K562 (cell line): ENCODE data around the gene GPER1. TPM values are rescaled to one million over a fixed set of nuclear protein-coding genes. Genes with fewer than 3 reads are reported as not detected.

Source experiments
- ATAC-seq: fragments of 200-7000 bp; cut with Tn5 transposase; 3 replicates; pipeline ENCODE4 v1.9.1; 2020; ENCODE audit warnings: moderate library complexity
- BruUV-seq: library from RNA; stranded (reverse); fragments of 400-500 nt; replicated peaks from 2 replicates; lab custom pipeline; 2021; lab: Mats Ljungman, UMichigan
- CTCF ChIA-PET: fragments of 300-600 bp; formaldehyde crosslinking; extraction: SDS; loops from one replicate; lab custom pipeline; 2021; ENCODE audit warnings: low intra/inter-chr PET ratio; lab: Yijun Ruan, JAX
- POLR2A ChIA-PET: fragments of 300-600, 350-650 bp; sonication (Branson Sonifier 250); formaldehyde crosslinking; extraction: SDS; loops from one replicate; lab custom pipeline; 2021; ENCODE audit warnings: antibody characterized with exemption, inconsistent platforms; lab: Yijun Ruan, JAX
- DNase-seq, 4 experiments: peaks; one replicate each; pipeline versions ENCODE4 v3.0.0 to v3.0.0-alpha.2; 2011 to 2018; ENCODE audit warnings: low spot score in 3 of 4, mixed read lengths in 3 of 4; ENCODE audit errors: extremely low read depth in 1 of 4
- FAIRE-seq: peaks from 2 replicates; lab custom pipeline; 2011; peaks lifted over from hg19 to GRCh38; lab: Jason Lieb, UNC
- H2AFZ ChIP-seq: 2 replicates; pipeline ENCODE4 v1.6.0; 2011; ENCODE audit warnings: low read depth, low read length, control low read depth, inconsistent platforms
- H3K27ac ChIP-seq: fragments of 200-600 bp; 3 replicates; pipeline ENCODE4 v1.8.0; 2011; ENCODE audit warnings: low read depth, mild to moderate bottlenecking, control low read depth, inconsistent platforms, low read length, moderate library complexity, mixed read lengths; ENCODE audit errors: extremely low read depth
- H3K27me3 ChIP-seq, 2 experiments: fragments of 300-600 bp in 1 of 2; 2 replicates in 1 of 2; 3 replicates in 1 of 2; pipeline versions ENCODE4 v1.6.0 to v1.8.0; 2011; ENCODE audit warnings: inconsistent platforms in 2 of 2, low read length in 2 of 2, mild to moderate bottlenecking in 1 of 2, mixed read lengths in 1 of 2, moderate library complexity in 1 of 2; ENCODE audit not compliant: control insufficient read depth in 2 of 2, insufficient read depth in 2 of 2
- H3K36me3 ChIP-seq: fragments of 300-600 bp; 3 replicates; pipeline ENCODE4 v1.8.0; 2011; ENCODE audit warnings: mild to moderate bottlenecking, low read length, inconsistent platforms; ENCODE audit not compliant: control insufficient read depth, insufficient read depth
- H3K4me1 ChIP-seq, 2 experiments: fragments of 200-600 bp in 1 of 2; replicated peaks in 1 of 2; 2 replicates in 1 of 2; 3 replicates in 1 of 2; pipeline versions ENCODE4 v1.5.1 to v1.8.0; 2011; ENCODE audit warnings: inconsistent platforms in 2 of 2, low read length in 2 of 2, mild to moderate bottlenecking in 1 of 2, mixed read lengths in 1 of 2, moderate library complexity in 1 of 2; ENCODE audit not compliant: control insufficient read depth in 2 of 2, insufficient read depth in 2 of 2
- H3K4me2 ChIP-seq: 2 replicates; pipeline ENCODE4 v1.6.1; 2011; ENCODE audit warnings: low read length, control low read depth, inconsistent platforms, mixed read lengths; ENCODE audit not compliant: insufficient read depth
- H3K4me3 ChIP-seq: fragments of 200-600 bp; sonication (generic), shearing (Covaris generic); 2 replicates; pipeline ENCODE4 v1.5.1; 2016; ENCODE audit warnings: control low read depth, inconsistent platforms
- H3K79me2 ChIP-seq: fragments of 200-600 bp; 3 replicates; pipeline ENCODE4 v1.8.0; 2011; ENCODE audit warnings: low read length, inconsistent platforms; ENCODE audit not compliant: control insufficient read depth, insufficient read depth
- H3K9ac ChIP-seq, 2 experiments: 2 replicates each; pipeline versions ENCODE4 v1.6.0 to v1.6.1; 2011; ENCODE audit warnings: low read depth in 2 of 2, low read length in 2 of 2, control low read depth in 1 of 2, inconsistent platforms in 1 of 2, mild to moderate bottlenecking in 1 of 2, mixed read lengths in 1 of 2; ENCODE audit not compliant: insufficient read depth in 1 of 2
- H3K9me1 ChIP-seq: one replicate; pipeline ENCODE4 v1.6.0; 2011; ENCODE audit warnings: inconsistent platforms, mild to moderate bottlenecking, low read length, moderate library complexity; ENCODE audit not compliant: control insufficient read depth, insufficient read depth
- H3K9me3 ChIP-seq: replicated peaks from 2 replicates; pipeline ENCODE4 v1.5.1; 2011; ENCODE audit warnings: low read depth, low read length, inconsistent platforms; ENCODE audit not compliant: control insufficient read depth, insufficient read depth
- H4K20me1 ChIP-seq: replicated peaks from 2 replicates; pipeline ENCODE4 v1.6.1; 2011; ENCODE audit warnings: low read length, inconsistent platforms, mixed read lengths; ENCODE audit not compliant: control insufficient read depth, insufficient read depth
- DIDO1 ChIP-seq: fragments of 450-650 bp; IDR thresholded peaks from 2 replicates; pipeline ENCODE4 v1.6.1; 2016; ENCODE audit warnings: low read depth, missing biosample characterization, missing genetic modification characterization
- FOXJ2 ChIP-seq: fragments of 200-800 bp; sonication (Bioruptor generic); IDR thresholded peaks from 2 replicates; pipeline ENCODE4 v1.6.1; 2016; ENCODE audit warnings: missing genetic modification characterization, missing compliant biosample characterization
- GABPB2 ChIP-seq: fragments of 250-450 bp; sonication (Bioruptor Pico); conservative IDR thresholded peaks from 2 replicates; pipeline ENCODE4 v1.5.1; 2021; ENCODE audit warnings: mild to moderate bottlenecking
- MEIS2 ChIP-seq: fragments of 450-650 bp; IDR thresholded peaks from 2 replicates; pipeline ENCODE4 v1.6.1; 2014; ENCODE audit warnings: mild to moderate bottlenecking; ENCODE audit not compliant: partially characterized antibody
- NFYB ChIP-seq: IDR thresholded peaks from 2 replicates; pipeline ENCODE4 v1.6.1; 2011; ENCODE audit warnings: mild to moderate bottlenecking, moderate library complexity; ENCODE audit not compliant: insufficient read length; ENCODE audit errors: extremely low read depth
- SLC30A9 ChIP-seq: fragments of 250-450 bp; sonication (Bioruptor Pico); IDR thresholded peaks from 2 replicates; pipeline ENCODE4 v1.8.0; 2022; ENCODE audit warnings: mild to moderate bottlenecking, moderate library complexity
- ZNF124 ChIP-seq: sonication (generic); formaldehyde crosslinking; IDR thresholded peaks from 2 replicates; pipeline ENCODE4 v1.8.1; 2022; ENCODE audit warnings: missing genetic modification reagents
- ZNF431 ChIP-seq: sonication (generic); formaldehyde crosslinking; IDR thresholded peaks from 2 replicates; pipeline ENCODE4 v1.8.0; 2022; ENCODE audit warnings: mild to moderate bottlenecking, missing genetic modification reagents
- ZNF584 ChIP-seq: fragments of 200-800 bp; sonication (Bioruptor generic); IDR thresholded peaks from 2 replicates; pipeline ENCODE4 v1.6.1; 2016; ENCODE audit warnings: low read depth, mild to moderate bottlenecking, missing genetic modification characterization, missing compliant biosample characterization
- ZNF830 ChIP-seq: fragments of 250-450 bp; sonication (Bioruptor Pico); IDR thresholded peaks from 2 replicates; pipeline ENCODE4 v1.5.0; 2021; ENCODE audit warnings: mild to moderate bottlenecking
- WGBS: fragments of 100-300 bp; shearing (Covaris generic); methylation state at CpG from one replicate; pipeline ENCODE4 v1.1.6; 2016; ENCODE audit warnings: low coverage, mixed read lengths; ENCODE audit not compliant: insufficient coverage; ENCODE audit errors: missing lambda C conversion rate; 5-methylcytosine and 5-hydroxymethylcytosine counted together
- in situ Hi-C: fragments of 300-500 bp; cut with MboI; formaldehyde crosslinking; loops from 4 replicates; pipeline ENCODE4 v1.15.0; 2018; ENCODE audit warnings: inconsistent platforms, mixed read lengths
- intact Hi-C: fragments of 100-400 bp; cut with micrococcal nuclease; formaldehyde crosslinking; loops from 2 replicates; pipeline ENCODE4 v1.14.2; 2022
- polyA plus RNA-seq, 8 experiments: library from polyadenylated mRNA; depleted of rRNA in 4 of 8; stranded (reverse) in 5 of 8; unstranded in 3 of 8; fragments of >200 nt; fragmentation: Nextera tagmentation in 2 of 8; fragmentation: Illumina TruSeq in 1 of 8; extraction: Ambion mirVana in 2 of 8; extraction: Trizol in 1 of 8; gene quantifications; 2 replicates each; pipeline versions ENCODE4 v1.2.1 to v1.2.3, GENCODE V29; 2011 to 2014; ENCODE audit warnings: inconsistent platforms in 1 of 8, missing spikeins in 1 of 8
- total RNA-seq, 7 experiments: library from RNA; depleted of rRNA in 6 of 7; stranded (reverse); fragments of >200 nt in 6 of 7; fragmentation: Illumina TruSeq in 2 of 7; extraction: Trizol in 2 of 7; gene quantifications; 2 replicates each; pipeline versions ENCODE4 v1.2.1 to v1.2.3, GENCODE V29; 2011 to 2021; ENCODE audit warnings: low replicate concordance in 1 of 7
- TF ChIP-seq, protein P1 (sequence below): fragments of 250-450 bp; sonication (Bioruptor Pico); IDR thresholded peaks from 2 replicates; pipeline ENCODE4 v1.4.0; 2020; ENCODE audit warnings: borderline replicate concordance
- TF ChIP-seq, protein P2 (sequence below): fragments of 200-800 bp; sonication (Bioruptor generic); IDR thresholded peaks from 2 replicates; pipeline ENCODE4 v1.6.1; 2017; ENCODE audit warnings: missing genetic modification characterization, missing compliant biosample characterization
- TF ChIP-seq, protein P3 (sequence below): fragments of 250-450 bp; sonication (Bioruptor Pico); IDR thresholded peaks from 2 replicates; pipeline ENCODE4 v1.4.0; 2020

Gene GPER1
- total and polyA plus RNA-seq, 9 of the 15 experiments (the other 6 are each of a cell fraction or from before 2014, with no cell fraction given), result 0.04 to 0.09 (median 0.08) TPM; not detected in 6

DNA sequence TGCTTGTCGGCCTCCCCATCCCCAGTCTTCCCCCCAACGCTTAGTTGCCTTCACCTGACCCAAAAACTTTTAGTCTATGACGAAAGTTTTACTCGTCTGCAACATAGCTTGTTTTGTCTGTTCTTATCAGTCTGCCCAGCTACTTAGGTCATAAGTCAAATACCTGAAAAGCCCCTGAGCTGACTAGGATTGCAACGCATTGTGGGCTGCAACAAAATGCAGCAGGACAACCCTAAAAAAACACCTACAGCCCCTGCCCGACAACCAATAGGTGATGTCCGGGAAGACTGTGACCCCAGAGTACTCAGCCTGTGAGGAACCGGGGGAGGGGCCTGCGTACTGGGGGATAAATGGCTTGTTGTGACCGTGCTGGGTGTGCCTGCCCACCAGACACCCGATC lies 19.3 kb upstream of the GPER1 start:
- Histone ChIP-seq H3K79me2 (no peaks in the 10 kb centered on the region), H3K4me2 (no peak overlapping the region; the same call in 1 of the 2 replicates), H3K4me3 (no peak overlapping the region), H3K9me1 (no peaks in the 10 kb centered on the region), H4K20me1 (peaks cover 11% of the 10 kb centered on the region; the same call in 1 of the 2 replicates), H3K27ac (no peak overlapping the region), H3K27me3 (no peaks in the 10 kb centered on the region; a peak in 1 of 5 replicates), H3K9ac (no peak overlapping the region), H3K9me3 (peaks cover 3% of the 10 kb centered on the region; the same call in 1 of the 2 replicates), H3K4me1 (peaks cover 4 to 40% of the 10 kb centered on the region in 2 experiments; a peak in 2 of 5 replicates), H3K36me3 (no peaks in the 10 kb centered on the region), H2AFZ (no peak overlapping the region)
- peak; percentile 77 for FAIRE-seq
- in situ Hi-C loops, result no loop called here
- DNase-seq, result no peak
- ChIA-PET POLR2A (interaction anchor here (1.0 kb wide), 1 partner anchor 75 kb away, joined by 3 read pairs; no protein-coding TSS in a partner anchor), CTCF (interaction anchor here (1.2 kb wide), 1 partner anchor 75 kb away, joined by 6 read pairs; no protein-coding TSS in a partner anchor)
- no peak for ATAC-seq
- intact Hi-C loops, result no loop called here
- TF ChIP-seq, protein P1, sequence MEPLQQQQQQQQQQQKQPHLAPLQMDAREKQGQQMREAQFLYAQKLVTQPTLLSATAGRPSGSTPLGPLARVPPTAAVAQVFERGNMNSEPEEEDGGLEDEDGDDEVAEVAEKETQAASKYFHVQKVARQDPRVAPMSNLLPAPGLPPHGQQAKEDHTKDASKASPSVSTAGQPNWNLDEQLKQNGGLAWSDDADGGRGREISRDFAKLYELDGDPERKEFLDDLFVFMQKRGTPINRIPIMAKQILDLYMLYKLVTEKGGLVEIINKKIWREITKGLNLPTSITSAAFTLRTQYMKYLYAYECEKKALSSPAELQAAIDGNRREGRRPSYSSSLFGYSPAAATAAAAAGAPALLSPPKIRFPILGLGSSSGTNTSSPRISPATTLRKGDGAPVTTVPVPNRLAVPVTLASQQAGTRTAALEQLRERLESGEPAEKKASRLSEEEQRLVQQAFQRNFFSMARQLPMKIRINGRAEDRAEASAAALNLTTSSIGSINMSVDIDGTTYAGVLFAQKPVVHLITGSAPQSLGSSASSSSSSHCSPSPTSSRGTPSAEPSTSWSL (CRISPR knock-in tag), result no peak
- TF ChIP-seq ZNF584 (CRISPR knock-in tag), result no peak
- no peak for TF ChIP-seq NFYB
- no peak for TF ChIP-seq FOXJ2 (tag)
- no peak for TF ChIP-seq SLC30A9 (CRISPR knock-in tag)
- TF ChIP-seq, protein P2, sequence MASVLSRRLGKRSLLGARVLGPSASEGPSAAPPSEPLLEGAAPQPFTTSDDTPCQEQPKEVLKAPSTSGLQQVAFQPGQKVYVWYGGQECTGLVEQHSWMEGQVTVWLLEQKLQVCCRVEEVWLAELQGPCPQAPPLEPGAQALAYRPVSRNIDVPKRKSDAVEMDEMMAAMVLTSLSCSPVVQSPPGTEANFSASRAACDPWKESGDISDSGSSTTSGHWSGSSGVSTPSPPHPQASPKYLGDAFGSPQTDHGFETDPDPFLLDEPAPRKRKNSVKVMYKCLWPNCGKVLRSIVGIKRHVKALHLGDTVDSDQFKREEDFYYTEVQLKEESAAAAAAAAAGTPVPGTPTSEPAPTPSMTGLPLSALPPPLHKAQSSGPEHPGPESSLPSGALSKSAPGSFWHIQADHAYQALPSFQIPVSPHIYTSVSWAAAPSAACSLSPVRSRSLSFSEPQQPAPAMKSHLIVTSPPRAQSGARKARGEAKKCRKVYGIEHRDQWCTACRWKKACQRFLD, result no peak
- TF ChIP-seq ZNF830 (CRISPR knock-in tag), result no peak
- no peak for TF ChIP-seq DIDO1
- TF ChIP-seq ZNF431 (CRISPR knock-in tag), result no peak
- TF ChIP-seq ZNF124, result no peak
- TF ChIP-seq GABPB2 (CRISPR knock-in tag), result no peak
- TF ChIP-seq, protein P3, sequence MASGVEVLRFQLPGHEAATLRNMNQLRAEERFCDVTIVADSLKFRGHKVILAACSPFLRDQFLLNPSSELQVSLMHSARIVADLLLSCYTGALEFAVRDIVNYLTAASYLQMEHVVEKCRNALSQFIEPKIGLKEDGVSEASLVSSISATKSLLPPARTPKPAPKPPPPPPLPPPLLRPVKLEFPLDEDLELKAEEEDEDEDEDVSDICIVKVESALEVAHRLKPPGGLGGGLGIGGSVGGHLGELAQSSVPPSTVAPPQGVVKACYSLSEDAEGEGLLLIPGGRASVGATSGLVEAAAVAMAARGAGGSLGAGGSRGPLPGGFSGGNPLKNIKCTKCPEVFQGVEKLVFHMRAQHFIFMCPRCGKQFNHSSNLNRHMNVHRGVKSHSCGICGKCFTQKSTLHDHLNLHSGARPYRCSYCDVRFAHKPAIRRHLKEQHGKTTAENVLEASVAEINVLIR (CRISPR knock-in tag), result no peak
- no peak for TF ChIP-seq MEIS2
- WGBS, result 30% methylated on average over 11 of the region's 11 CpGs
- BruUV-seq, result no TSS peak
